Germinal center (tissue), 1 donor: Measurements from ENCODE around the gene BATF.

ENCODE experiments used
- DNase-seq: peaks from one replicate; pipeline ENCODE4 v3.0.0; 2012; ENCODE audit warnings: mixed read lengths, low spot score

BATF gene

DNA sequence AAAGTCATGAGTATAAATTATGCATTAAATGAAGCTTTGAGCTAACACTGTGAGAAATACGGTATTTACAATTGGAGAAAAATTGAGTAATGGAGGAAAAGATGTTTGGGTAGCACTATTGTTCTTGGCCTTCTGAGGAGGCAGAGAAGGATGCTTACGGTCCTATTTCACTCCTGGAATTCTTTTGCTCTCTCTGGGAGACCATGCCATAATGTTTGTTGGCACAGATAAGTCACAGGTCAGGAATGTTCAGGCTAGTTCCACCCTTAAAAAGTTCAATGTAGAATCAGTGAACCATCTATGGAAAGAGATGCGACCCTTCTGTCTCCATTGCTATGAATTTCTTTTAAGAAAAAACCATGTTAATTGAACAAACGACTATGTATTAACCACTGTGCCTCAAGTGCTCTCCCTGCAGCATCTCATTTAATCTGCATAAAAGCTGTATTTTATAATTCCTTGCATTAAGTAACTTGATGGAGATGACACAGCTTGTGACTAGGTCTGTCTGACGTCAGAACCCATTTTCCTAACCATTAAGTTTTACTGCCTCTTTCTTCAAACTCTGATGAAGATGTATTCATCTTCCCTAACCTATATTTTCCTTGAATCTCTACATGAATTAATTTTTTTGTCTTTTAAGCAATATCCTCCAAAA lies 9.5 kb downstream of the BATF start:
- no peak for DNase-seq

DNA sequence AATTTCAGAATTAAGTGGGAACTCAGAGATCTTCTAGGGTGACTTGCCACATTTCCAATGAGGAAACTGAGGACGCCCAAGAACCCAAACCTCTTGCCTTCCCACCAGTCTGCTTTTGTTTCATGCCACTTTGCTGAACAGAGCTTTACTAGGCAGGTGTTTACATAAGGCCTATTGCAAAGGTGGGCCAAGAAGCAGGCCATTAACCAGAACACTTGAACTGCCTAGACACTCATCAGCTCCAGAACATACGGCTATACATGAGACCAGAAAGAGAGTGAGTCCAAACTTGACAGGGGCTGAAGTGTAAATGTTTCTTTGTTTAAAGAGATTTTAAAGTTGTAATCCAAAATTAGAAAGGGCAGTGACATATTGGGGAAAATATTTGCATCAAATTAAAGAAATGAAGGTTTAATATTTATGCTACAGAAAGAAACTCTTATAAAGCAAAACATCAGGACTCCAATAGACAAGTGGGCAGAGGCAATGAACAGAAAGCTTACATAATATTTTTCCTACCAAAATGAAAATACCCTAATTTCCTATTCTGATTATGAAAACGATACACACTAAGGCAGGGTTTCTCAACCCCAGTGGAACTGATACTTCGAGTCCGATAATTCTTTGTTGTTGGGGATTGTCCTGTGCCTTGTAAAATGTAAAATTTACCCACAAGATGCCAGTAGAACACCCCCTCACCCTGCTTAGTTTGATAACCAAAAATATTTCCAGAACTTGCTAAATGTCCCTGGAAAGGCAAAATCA lies 11.7 kb downstream of the BATF start:
- no peak for DNase-seq

DNA sequence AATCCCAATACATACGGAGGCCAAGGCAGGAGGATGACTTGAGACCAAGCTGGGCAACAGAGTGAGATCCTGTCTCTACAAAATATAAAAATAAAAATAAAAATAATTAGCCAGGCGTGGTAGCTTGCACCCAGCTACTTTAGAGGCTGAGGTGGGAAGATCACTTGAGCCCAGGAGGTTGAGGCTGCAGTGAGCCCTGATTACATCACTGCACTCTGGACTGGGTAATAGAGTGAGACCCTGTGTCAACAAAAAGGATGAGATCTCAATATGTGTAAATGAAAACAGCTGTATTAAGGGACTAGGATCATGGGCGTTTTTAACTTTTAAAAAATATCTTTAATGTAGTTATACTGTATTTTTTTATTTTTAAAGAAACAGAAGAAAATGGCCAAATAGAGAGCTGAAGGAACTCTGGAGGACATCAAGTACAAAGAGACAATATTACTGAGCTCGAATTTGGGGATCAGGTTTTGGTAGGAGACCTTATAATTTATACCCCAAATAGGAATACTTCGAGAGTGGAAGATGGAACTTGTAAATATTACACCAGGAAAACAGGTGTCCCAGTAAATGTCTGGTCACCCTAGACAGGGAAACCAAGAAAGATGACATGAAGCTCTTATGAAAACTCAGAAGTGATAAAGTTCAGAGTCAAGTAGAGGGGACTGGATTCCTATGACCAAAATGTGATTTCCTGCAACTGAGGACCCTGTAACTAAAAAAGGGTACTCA lies 13.1 kb downstream of the BATF start:
- DNase-seq, result no peak

- DNase-seq, result no peak
Measured at GRCh38 chr14:75537071-75537470, 14.8 kb downstream of the BATF start.

DNA sequence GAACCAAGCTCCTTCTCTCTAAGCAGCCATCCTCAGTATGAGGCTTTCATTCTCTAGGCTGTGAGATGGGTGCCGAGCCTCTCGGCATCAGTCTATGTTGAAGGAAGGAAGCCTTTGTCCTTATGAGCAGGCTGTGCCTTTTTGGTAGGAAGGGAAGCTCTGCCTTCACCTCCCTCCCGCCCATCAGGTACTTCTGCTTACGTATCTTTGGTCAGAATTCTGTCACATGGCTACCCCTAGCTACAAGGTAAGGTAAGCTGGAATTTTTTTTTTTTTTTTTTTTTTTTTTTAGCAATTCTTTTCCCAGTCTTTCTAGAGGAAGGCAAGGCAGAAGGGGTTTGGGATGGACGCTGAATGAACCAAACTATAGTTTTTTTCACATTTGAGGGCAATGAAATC lies 16.9 kb downstream of the BATF start:
- no peak for DNase-seq

DNA sequence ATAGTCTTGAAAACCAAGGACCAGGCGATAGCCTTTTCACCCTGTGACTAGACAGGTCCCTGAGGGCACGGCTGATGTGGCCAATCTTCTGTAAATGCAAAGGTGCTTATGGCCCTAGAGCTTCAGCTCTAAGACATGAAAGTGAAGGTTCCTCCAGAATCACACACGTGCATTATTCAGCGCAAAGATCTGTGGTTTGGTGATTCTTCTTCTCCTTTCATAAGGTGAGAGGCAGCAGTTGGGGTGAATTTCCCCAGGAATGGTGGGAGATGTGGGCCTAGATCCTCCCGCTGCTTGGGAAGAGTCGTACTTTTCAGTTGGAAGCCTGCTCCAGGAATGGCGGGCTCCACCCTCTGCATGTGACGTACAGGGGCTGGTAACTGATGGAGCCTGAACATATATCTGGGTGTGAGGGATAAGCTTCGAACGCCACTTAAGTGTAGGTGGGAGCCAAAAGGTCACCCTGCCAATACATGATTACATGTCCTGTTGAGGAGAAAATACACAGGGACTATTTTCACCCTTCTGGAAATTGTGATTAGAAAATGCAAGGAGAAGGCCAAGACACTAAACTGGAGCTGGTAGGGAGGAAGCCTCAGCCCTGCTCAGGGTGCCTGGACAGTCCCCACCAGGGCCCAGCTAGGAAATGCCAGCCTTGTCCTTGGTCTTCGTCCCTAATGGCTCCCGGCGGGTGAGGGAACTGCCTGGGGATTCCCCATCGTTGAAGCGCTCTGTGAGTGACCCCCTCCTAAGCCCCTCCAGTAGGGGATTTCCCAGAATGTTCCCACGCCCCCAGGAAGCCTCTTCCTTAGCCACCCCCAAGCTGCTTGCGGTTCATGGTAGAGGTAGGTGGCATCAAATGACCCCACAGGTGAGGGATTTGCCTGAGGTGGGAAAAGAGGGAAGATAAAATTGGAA lies 17.6 kb downstream of the BATF start:
- peak; percentile 73 for DNase-seq

DNA sequence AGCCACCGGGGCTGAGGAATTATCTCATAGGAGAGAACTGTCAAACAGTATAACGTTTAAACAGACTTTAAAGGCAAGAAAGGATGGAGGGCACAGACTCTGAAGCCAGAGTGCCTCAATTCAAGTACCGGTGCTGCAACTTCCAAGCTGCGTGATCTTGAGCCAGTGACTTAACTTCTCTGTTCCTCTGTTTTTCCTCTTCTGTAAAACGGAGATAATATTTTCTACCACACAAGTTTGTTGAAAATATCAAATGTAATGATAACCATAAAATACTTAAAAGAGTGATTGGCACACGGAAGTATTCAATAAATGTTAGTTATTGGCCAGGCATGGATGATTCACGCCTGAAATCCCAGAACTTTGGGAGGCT lies 18.2 kb downstream of the BATF start:
- DNase-seq, result no peak

DNA sequence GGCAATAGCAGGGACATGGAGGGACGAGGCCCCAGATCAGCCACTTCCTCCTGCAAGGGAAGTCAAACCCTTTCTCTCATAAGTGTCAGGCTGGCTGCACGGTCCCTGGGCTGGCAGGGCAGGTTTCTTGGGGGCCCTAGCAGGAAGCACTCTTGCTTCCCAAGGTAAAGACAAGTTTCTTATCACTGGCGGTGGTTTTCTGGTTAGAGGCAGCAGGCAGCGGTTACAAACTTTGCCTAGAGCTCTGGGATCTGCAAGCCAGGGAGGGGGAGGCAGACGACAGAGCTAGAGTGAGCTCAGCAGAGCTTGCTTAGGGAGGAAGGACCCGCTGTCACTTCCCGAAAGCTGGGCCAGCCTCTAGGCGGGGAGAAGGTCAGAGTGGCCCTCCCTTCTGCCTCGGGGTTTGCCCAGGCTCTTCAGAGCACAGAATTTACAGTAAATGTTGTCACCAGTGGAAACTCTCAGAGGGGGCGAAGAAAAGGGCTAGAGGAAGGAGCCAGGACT lies 20.4 kb downstream of the BATF start:
- peak; percentile 82 for DNase-seq

DNA sequence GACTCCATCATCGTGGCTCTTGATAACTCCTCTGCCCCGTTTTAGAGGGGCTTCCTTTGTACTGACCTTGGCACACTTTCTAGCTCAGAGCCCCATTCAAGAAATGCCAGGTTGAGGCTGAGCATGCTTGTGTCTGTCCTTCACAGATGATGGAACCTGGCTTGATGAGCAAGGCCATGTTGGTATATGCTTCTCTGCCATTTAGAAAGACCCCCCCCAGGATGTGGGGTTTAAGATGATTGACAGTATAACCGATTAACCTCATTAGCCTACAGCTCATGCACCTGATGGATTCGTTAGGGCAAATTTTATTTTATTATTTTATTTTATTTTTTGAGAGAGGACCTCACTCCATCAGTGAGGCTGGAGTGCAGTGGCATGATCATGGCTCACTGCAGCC lies 21.0 kb downstream of the BATF start:
- DNase-seq, result no peak

DNA sequence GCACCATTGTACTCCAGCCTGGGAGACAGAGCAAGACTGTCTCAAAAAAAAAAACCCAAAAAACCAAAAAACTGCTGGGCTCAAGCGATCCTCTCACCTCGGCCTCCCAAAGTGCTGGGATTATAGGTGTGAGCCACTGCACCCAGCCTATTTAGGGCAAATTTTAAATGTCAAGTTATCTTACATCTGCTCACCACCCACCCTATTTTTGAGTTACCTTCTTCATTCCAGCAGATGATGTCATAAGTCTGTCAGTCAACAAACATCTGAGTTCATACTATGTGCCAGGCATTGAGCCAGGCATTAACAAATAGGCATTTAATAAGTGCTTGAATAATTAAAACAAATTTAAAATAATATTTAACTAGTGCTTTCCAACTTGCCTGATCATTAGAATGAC lies 21.5 kb downstream of the BATF start:
- no peak for DNase-seq

- no peak for DNase-seq
Measured at GRCh38 chr14:75545907-75546306, 23.6 kb downstream of the BATF start.

DNA sequence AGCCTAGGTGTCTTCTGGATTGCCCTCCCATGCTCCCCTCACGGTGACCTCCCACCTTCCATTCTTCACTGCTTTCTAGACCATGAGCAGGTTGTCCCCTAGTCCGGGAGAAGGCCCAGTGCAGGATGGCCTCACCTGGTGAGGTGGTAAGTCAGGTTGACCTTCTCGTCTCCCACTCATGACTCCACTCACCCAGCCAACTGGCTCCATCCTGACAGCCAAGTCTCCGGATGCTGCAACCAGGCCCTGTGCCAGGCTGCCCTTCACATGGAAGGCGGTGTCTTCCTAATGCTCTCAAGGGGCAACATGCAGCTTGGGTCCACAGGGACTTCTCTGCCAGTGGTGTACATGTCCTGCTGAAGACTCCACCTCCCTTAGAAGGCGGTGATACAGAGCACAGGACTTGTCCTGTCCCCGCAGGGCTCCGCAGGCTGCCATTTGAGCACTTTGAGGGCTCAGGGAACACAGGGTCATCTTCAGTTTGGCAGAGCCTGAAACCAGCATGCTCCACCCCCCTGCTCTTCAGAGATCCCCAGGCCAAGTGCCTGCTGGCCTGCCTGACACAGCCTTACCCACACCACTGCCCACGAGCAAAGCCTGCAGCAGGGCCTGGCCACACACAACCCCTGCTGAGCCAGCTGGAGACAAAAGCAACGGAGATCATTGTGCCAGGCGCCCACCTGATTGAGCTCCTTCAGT lies 25.4 kb downstream of the BATF start:
- DNase-seq, result no peak

GRCh38 chr14:75548544-75548943 lies 26.3 kb downstream of the BATF start:
- DNase-seq, result no peak

- DNase-seq, result peak; percentile 60
Measured at GRCh38 chr14:75549169-75549568, 26.9 kb downstream of the BATF start.

DNA sequence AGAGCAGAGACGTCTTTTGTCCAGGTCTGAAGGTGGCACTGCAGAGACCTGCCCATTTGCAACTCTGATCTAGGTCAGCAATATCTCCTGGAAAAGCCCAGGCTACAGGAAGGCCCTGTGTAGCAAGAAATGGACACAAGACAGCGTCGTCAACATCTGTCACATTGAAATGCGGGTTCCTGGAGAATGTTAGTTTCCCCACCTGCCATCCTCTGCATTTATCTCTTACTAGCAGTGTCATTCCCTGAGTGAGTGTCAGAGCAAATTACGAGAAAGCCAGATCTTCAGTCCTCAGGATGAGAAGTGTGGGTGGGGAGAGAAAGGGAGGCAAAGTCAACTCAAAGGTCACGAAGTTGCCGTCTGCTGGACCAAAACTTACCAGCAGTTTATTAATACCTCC lies 28.8 kb downstream of the BATF start:
- no peak for DNase-seq

DNA sequence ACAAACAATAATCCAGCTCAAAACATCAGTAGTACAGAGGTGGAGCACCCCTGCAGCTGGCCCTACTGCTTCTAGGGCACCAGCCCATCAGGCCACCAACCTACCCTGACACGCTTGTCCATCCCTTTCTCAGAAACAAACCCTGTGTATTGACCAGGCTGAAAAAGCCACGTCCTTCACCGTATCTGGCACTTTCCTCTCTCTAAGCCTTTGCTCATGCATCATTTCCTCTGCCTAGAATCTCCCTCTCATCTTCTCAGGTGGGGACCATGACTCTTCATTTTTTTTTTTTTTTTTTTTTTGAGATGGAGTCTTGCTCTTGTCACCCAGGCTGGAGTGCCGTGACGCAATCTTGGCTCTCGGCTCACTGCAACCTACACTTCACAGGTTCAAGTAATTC lies 30.9 kb downstream of the BATF start:
- DNase-seq, result no peak

DNA sequence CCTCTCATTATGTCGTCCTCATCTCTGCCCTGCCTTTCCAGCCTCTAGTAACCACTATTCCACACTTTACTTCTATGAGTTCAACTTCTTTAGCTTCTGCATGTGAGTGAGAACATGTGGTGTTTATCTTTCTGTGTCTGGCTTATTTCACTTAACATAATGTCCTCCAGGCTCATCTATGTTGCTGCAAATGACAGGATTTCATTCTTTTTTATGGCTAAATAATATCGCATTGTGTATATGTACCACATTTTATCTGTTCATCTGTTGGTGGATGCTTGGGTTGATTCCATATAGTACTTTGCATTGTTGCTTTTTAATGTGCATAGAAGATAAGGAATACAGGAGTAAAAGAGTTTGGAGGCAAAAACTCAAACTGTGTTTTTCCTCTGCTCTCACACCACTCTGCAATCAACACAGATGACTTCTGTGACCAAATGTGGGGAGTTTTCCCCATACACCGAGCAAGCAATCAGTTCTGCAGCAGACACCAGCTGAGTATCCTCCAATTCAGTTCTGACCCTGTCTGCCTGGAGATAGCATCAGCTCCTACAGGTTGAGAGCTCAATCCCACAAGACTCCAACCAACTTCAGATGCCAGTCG lies 31.6 kb downstream of the BATF start:
- DNase-seq, result no peak

DNA sequence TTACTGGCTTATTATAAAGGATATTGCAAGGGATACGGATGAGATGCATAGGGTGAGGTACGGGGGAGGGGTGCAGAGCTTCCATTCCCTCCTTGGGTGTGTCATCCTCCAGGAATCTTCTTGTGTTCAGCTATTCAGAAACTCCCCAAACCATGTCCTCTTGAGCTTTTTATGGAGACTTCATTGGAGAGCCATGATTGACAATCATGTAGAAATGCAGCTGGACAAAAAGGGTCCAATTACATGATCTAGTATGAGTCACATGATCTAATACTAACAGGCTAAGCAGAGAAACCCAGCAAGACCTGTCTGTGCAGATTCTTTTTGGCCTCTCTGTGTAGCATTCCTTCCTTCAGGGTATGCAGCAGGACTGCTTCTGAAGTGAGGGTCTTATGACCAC lies 32.2 kb downstream of the BATF start:
- DNase-seq, result no peak

- no peak for DNase-seq
Measured at GRCh38 chr14:75558440-75558839, 36.2 kb downstream of the BATF start.

GRCh38 chr14:75559045-75559444 lies 36.8 kb downstream of the BATF start:
- no peak for DNase-seq
